ENCODE results near the gene RAD54L2. TPM values are rescaled to one million over a fixed set of nuclear protein-coding genes. Genes with fewer than 3 reads are reported as not detected.
"Not testable (repeated sequence)": the region's sequence is repeated elsewhere in the genome, so short reads cannot be mapped to it uniquely, and the experiment has no call there.

The RAD54L2 gene
- 10 to 100 TPM; 34.0 to 35.1 TPM for total RNA-seq

GRCh38 chr3:51538459-51539290 is at the start of gene RAD54L2:
RAD54L2 (plus strand) TSS chr3:51538719; CDS start chr3:51590421, 51,702 bp downstream.
- Mint-ChIP-seq H3K27ac (peak within 1 kb of the TSS; percentile 84), H3K4me1 (peaks cover 32% of the 10 kb centered on the region), H3K4me3 (peak within 1 kb of the TSS; percentile 81), H3K9me3 (ENCODE audit: low read depth) (no peaks in the 10 kb centered on the region), H3K36me3 (peaks cover 5% of the 10 kb centered on the region), H3K27me3 (no peaks in the 10 kb centered on the region)
- ATAC-seq: peak; percentile 92
- CTCF ChIA-PET: interaction anchor here (0.9 to 4.0 kb wide), 9 partner anchors 19 to 148 kb away, joined by 3 to 25 read pairs (median 6); partner anchors contain the start of genes DCAF1 and TEX264
- DNase-seq: peak; percentile 81

GRCh38 chr3:51498876-51499738 is 39.4 kb upstream of the RAD54L2 start:
- peak overlapping the region; percentile 99 for H3K4me3 Mint-ChIP-seq
- peak overlapping the region; percentile 92 for H3K27ac Mint-ChIP-seq
- peak; percentile 73 for ATAC-seq
- peaks cover 5% of the 10 kb centered on the region for H3K36me3 Mint-ChIP-seq
- no peaks in the 10 kb centered on the region for H3K9me3 Mint-ChIP-seq (ENCODE audit: low read depth)
- peaks cover 25% of the 10 kb centered on the region for H3K4me1 Mint-ChIP-seq
- peak; percentile 93 for DNase-seq
- CTCF ChIA-PET: interaction anchor here (0.6 to 8.2 kb wide), 21 partner anchors 10 to 475 kb away, joined by 3 to 222 read pairs (median 5); partner anchors contain the start of genes ABHD14B, MANF, RAD54L2 and RBM15B
- no peaks in the 10 kb centered on the region for H3K27me3 Mint-ChIP-seq

- Mint-ChIP-seq H3K4me3 (peak overlapping the region; percentile 99), H3K36me3 (peaks cover 3% of the 10 kb centered on the region), H3K27me3 (no peaks in the 10 kb centered on the region), H3K27ac (peak overlapping the region; percentile 92), H3K9me3 (ENCODE audit: low read depth) (no peaks in the 10 kb centered on the region), H3K4me1 (peaks cover 25% of the 10 kb centered on the region)
- DNase-seq (peak; percentile 49), ATAC-seq (no peak)
- CTCF ChIA-PET: interaction anchor here (0.7 to 8.2 kb wide), 29 partner anchors 9 to 890 kb away, joined by 3 to 222 read pairs (median 4); partner anchors contain the start of genes ABHD14B, MANF, RAD54L2 and RBM15B
Measured at GRCh38 chr3:51500632-51501131, 37.8 kb upstream of the RAD54L2 start.

- ATAC-seq (no peak), DNase-seq (peak; percentile 88)
- Mint-ChIP-seq H3K9me3 (ENCODE audit: low read depth) (no peaks in the 10 kb centered on the region), H3K4me3 (no peak overlapping the region), H3K4me1 (peaks cover 20% of the 10 kb centered on the region), H3K27ac (peak overlapping the region; percentile 92), H3K36me3 (peaks cover 3% of the 10 kb centered on the region), H3K27me3 (no peaks in the 10 kb centered on the region)
- CTCF ChIA-PET: interaction anchor here (0.8 to 8.2 kb wide), 30 partner anchors 8 to 297 kb away, joined by 3 to 222 read pairs (median 4); partner anchors contain the start of genes MANF, RAD54L2, RBM15B and TEX264
Measured at GRCh38 chr3:51501833-51502561, 36.5 kb upstream of the RAD54L2 start.

GRCh38 chr3:51502562-51502910 is 36.0 kb upstream of the RAD54L2 start:
- ATAC-seq (no peak), DNase-seq (no peak)
- H3K27ac Mint-ChIP-seq: no peak overlapping the region
- no peaks in the 10 kb centered on the region for H3K9me3 Mint-ChIP-seq (ENCODE audit: low read depth)
- H3K27me3 Mint-ChIP-seq: no peaks in the 10 kb centered on the region
- H3K4me3 Mint-ChIP-seq: no peak overlapping the region
- CTCF ChIA-PET: interaction anchor here (0.8 to 8.2 kb wide), 25 partner anchors 8 to 296 kb away, joined by 3 to 222 read pairs (median 5); partner anchors contain the start of genes MANF, RAD54L2, RBM15B and TEX264
- peaks cover 20% of the 10 kb centered on the region for H3K4me1 Mint-ChIP-seq
- peaks cover 3% of the 10 kb centered on the region for H3K36me3 Mint-ChIP-seq

GRCh38 chr3:51503007-51503406 is 35.5 kb upstream of the RAD54L2 start:
- Mint-ChIP-seq H3K4me1 (peaks cover 20% of the 10 kb centered on the region), H3K36me3 (peaks cover 3% of the 10 kb centered on the region), H3K27ac (no peak overlapping the region), H3K27me3 (no peaks in the 10 kb centered on the region), H3K4me3 (no peak overlapping the region), H3K9me3 (ENCODE audit: low read depth) (no peaks in the 10 kb centered on the region)
- no peak for DNase-seq
- CTCF ChIA-PET: interaction anchor here (0.9 to 8.2 kb wide), 9 partner anchors 36 to 296 kb away, joined by 3 to 222 read pairs (median 6); partner anchors contain the start of genes RAD54L2 and TEX264
- no peak for ATAC-seq

GRCh38 chr3:51508255-51508654 is 30.3 kb upstream of the RAD54L2 start:
- CTCF ChIA-PET: interaction anchor here (1.7 to 1.9 kb wide), 2 partner anchors 161 to 211 kb away, joined by 5 to 6 read pairs; no protein-coding TSS in a partner anchor
- Mint-ChIP-seq H3K27me3 (no peaks in the 10 kb centered on the region), H3K27ac (no peak overlapping the region), H3K9me3 (ENCODE audit: low read depth) (no peaks in the 10 kb centered on the region), H3K4me3 (no peak overlapping the region), H3K36me3 (no peaks in the 10 kb centered on the region), H3K4me1 (peaks cover 13% of the 10 kb centered on the region)
- ATAC-seq (no peak), DNase-seq (no peak)

GRCh38 chr3:51510996-51511395 is 27.5 kb upstream of the RAD54L2 start:
- Mint-ChIP-seq H3K4me3 (no peak overlapping the region), H3K9me3 (ENCODE audit: low read depth) (no peaks in the 10 kb centered on the region), H3K4me1 (peaks cover 13% of the 10 kb centered on the region), H3K27ac (no peak overlapping the region), H3K36me3 (no peaks in the 10 kb centered on the region), H3K27me3 (no peaks in the 10 kb centered on the region)
- DNase-seq: no peak
- ATAC-seq: no peak
- CTCF ChIA-PET: interaction anchor here (0.5 to 1.7 kb wide), 6 partner anchors 9 to 728 kb away, joined by 3 to 7 read pairs (median 4); no protein-coding TSS in a partner anchor

GRCh38 chr3:51514210-51514609 is 24.3 kb upstream of the RAD54L2 start:
- H3K4me1 Mint-ChIP-seq: peaks cover 10% of the 10 kb centered on the region
- DNase-seq: no peak
- no peaks in the 10 kb centered on the region for H3K9me3 Mint-ChIP-seq (ENCODE audit: low read depth)
- CTCF ChIA-PET: no interaction called here
- H3K27ac Mint-ChIP-seq: no peak overlapping the region
- H3K36me3 Mint-ChIP-seq: no peaks in the 10 kb centered on the region
- H3K4me3 Mint-ChIP-seq: no peak overlapping the region
- no peak for ATAC-seq
- H3K27me3 Mint-ChIP-seq: no peaks in the 10 kb centered on the region

GRCh38 chr3:51519848-51520247 is 18.7 kb upstream of the RAD54L2 start:
- Mint-ChIP-seq H3K36me3 (no peaks in the 10 kb centered on the region), H3K9me3 (ENCODE audit: low read depth) (no peaks in the 10 kb centered on the region), H3K4me1 (peaks cover 2% of the 10 kb centered on the region), H3K27me3 (no peaks in the 10 kb centered on the region), H3K4me3 (no peak overlapping the region), H3K27ac (no peak overlapping the region)
- DNase-seq: no peak
- CTCF ChIA-PET: interaction anchor here (1.2 kb wide), 1 partner anchor 20 kb away, joined by 3 read pairs; the partner anchor contains the start of gene DCAF1
- ATAC-seq: no peak

GRCh38 chr3:51520906-51521730 is 17.4 kb upstream of the RAD54L2 start:
- H3K27me3 Mint-ChIP-seq; H3K9me3 Mint-ChIP-seq (ENCODE audit: low read depth); DNase-seq; H3K4me1 Mint-ChIP-seq; H3K36me3 Mint-ChIP-seq; ATAC-seq; H3K4me3 Mint-ChIP-seq; H3K27ac Mint-ChIP-seq: not testable (repeated sequence)
- CTCF ChIA-PET: interaction anchor here (1.3 to 2.0 kb wide), 2 partner anchors 19 to 161 kb away, joined by 3 to 5 read pairs; no protein-coding TSS in a partner anchor
